Right ventricle myocardium superior (tissue), 1 donor: ENCODE results near the gene KRT17. TPM values are rescaled to one million over a fixed set of nuclear protein-coding genes. Genes with fewer than 3 reads are reported as not detected.

Experiments used
- total RNA-seq: library from RNA; stranded (reverse); fragmentation: NEBNext Ultra II Directional; extraction: Animal tissue kit (Norgen Biotek cat#: 25700); gene quantifications from one replicate; pipeline ENCODE4 v1.2.1, GENCODE V29; 2021
- donor health status: DM: no; HTN: yes; CAD: no; lungs with severe emphysema.

Gene KRT17
- total RNA-seq, 1 donor from 2014 or later, result not detected

Other genes starting within 250 kb of the KRT17 start
- gene KRT34, start 242.3 kb downstream of the KRT17 start, total RNA-seq, result not detected
- not detected for gene KRT31, start 227.0 kb downstream of the KRT17 start, total RNA-seq
- gene KRT37, start 200.0 kb downstream of the KRT17 start, total RNA-seq, result not detected
- not detected for gene KRT38, start 183.6 kb downstream of the KRT17 start, total RNA-seq
- gene KRT32, start 157.2 kb downstream of the KRT17 start, total RNA-seq, result not detected
- not detected for gene KRT35, start 143.4 kb downstream of the KRT17 start, total RNA-seq
- not detected for gene KRT36, start 134.7 kb downstream of the KRT17 start, total RNA-seq
- not detected for gene KRT13, start 119.0 kb downstream of the KRT17 start, total RNA-seq
- not detected for gene KRT15, start 105.7 kb downstream of the KRT17 start, total RNA-seq
- gene KRT19, start 96.3 kb downstream of the KRT17 start, total RNA-seq, result 0.46 TPM
- not detected for gene KRT9, start 52.5 kb downstream of the KRT17 start, total RNA-seq
- gene KRT14, start 37.7 kb downstream of the KRT17 start, total RNA-seq, result not detected
- gene KRT16, start 11.8 kb downstream of the KRT17 start, total RNA-seq, result not detected
- gene EIF1, start 64.3 kb upstream of the KRT17 start, total RNA-seq, result 1,143 TPM
- not detected for gene GAST, start 87.8 kb upstream of the KRT17 start, total RNA-seq
- gene HAP1, start 110.1 kb upstream of the KRT17 start, total RNA-seq, result not detected
- gene JUP, start 162.1 kb upstream of the KRT17 start, total RNA-seq, result 195 TPM
- 6.7 TPM for gene P3H4, start 187.4 kb upstream of the KRT17 start, total RNA-seq
- 10.6 TPM for gene FKBP10, start 188.4 kb upstream of the KRT17 start, total RNA-seq
- gene NT5C3B, start 211.7 kb upstream of the KRT17 start, total RNA-seq, result 14.7 TPM
- gene KLHL10, start 213.2 kb upstream of the KRT17 start, total RNA-seq, result not detected
- gene KLHL11, start 240.8 kb upstream of the KRT17 start, total RNA-seq, result 3.0 TPM